Measurements from ENCODE around the gene SIRT7. TPM values are rescaled to one million over a fixed set of nuclear protein-coding genes. Genes with fewer than 3 reads are reported as not detected.

Gene SIRT7
- total RNA-seq, 6 donors from 2014 or later, result 35.7 to 87.0 (median 39.7) TPM

DNA sequence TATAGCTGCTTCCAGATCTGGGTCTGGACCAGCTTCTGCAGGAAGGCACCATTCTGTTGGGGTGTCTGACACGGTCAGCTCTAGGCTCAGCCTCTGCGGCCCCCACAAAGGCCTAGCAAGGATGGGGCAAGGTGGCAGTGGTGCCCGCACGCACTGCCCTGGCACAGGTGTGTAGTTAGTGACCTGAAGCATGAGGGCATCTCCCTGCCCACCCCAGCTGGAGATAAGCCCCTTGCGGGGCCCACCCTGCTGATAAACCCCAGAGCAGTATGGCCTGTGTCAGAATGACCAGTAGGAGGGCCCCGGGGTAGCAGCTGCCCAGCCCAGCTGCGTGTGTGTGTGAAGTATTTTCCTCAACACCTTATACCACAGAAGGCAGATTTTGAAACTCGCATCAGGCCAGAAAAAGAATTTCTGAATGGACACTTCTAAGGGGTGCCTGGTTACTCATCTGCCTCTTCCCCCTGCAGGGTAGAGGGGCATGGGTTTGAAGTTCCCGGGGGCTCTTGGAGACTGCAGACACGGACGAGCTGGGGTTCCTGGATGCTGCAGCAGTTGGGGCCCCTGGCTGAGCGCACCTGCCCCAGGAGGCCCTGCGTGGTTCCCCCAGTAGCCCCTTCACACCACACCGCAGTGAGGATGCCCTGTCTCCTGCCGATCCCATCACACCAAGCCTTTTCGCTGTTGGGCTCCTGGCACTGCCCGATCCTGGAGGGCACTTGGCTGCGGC lies 51.4 kb downstream of the SIRT7 start:
- 70 to 76% methylated on average over 10 to 18 of the region's 18 CpGs for WGBS, 2 donors
- peak in 1 of 2 donors; percentile 56 for DNase-seq
- Histone ChIP-seq H3K9me3 (no peaks in the 10 kb centered on the region), H3K27ac (peak overlapping the region; percentile 28 to 99 (median 68)), H3K4me1 (peaks cover 42 to 77% (median 45%) of the 10 kb centered on the region in 4 donors), H3K36me3 (peaks cover 14 to 67% (median 34%) of the 10 kb centered on the region in 4 donors), H3K4me3 (no peak overlapping the region), H3K27me3 (no peaks in the 10 kb centered on the region)
- no peak for ATAC-seq (ENCODE audit: low FRiP score in 2 of 2)
- TF ChIP-seq POLR2AphosphoS5 (IDR thresholded peaks at IDR 0.05) (no peak), POLR2A (IDR thresholded peaks at IDR 0.05) (peak in 1 of 4 donors; percentile 37), EP300 (IDR thresholded peaks at IDR 0.05) (no peak)
- TF ChIP-seq, protein P1, sequence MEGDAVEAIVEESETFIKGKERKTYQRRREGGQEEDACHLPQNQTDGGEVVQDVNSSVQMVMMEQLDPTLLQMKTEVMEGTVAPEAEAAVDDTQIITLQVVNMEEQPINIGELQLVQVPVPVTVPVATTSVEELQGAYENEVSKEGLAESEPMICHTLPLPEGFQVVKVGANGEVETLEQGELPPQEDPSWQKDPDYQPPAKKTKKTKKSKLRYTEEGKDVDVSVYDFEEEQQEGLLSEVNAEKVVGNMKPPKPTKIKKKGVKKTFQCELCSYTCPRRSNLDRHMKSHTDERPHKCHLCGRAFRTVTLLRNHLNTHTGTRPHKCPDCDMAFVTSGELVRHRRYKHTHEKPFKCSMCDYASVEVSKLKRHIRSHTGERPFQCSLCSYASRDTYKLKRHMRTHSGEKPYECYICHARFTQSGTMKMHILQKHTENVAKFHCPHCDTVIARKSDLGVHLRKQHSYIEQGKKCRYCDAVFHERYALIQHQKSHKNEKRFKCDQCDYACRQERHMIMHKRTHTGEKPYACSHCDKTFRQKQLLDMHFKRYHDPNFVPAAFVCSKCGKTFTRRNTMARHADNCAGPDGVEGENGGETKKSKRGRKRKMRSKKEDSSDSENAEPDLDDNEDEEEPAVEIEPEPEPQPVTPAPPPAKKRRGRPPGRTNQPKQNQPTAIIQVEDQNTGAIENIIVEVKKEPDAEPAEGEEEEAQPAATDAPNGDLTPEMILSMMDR (IDR thresholded peaks at IDR 0.05), result no peak

DNA sequence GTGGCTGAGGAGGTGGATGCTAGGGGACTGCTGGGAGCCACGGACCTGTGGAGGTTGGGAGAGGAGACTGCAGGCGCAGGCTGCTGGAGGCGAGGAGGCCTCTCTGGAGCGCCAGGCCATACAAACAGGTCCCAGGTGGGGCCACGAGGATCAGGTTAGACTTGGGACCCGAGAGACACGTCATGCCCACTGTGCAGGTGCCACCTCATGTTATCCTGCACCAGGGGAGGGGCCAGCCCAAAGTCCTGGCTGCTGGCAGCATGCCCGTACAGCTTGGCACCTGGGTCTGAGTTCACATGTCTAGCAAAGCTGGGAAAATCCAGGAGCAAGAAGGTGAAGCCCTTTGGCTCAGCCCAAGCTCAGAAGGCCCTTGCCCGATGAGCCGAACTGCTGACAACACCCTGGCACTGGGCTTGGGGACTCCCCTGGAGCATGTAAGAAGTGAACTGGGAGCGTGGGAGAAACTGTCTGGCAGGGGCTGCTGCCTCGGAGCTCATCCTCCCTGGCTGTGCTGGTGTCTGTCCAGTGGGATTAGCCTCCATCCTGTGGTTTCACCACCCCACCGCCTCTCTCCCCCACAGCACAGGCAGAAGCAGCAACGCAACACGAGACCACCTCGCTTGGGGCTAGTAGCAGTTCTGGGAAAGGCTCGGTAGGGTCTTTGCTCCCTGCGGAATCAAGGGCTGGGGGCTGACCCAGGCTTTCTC lies 52.1 kb downstream of the SIRT7 start:
- DNase-seq (peak in 1 of 2 donors; percentile 63), ATAC-seq (ENCODE audit: low FRiP score in 2 of 2) (no peak)
- Histone ChIP-seq H3K9me3 (no peaks in the 10 kb centered on the region), H3K36me3 (peaks cover 14 to 67% (median 34%) of the 10 kb centered on the region in 4 donors), H3K4me1 (peaks cover 43 to 77% (median 47%) of the 10 kb centered on the region in 4 donors), H3K27me3 (no peaks in the 10 kb centered on the region), H3K4me3 (no peak overlapping the region), H3K27ac (peak overlapping the region in 1 of 4 donors; percentile 97)
- TF ChIP-seq, protein P1 (IDR thresholded peaks at IDR 0.05), result no peak
- no peak for TF ChIP-seq POLR2A (IDR thresholded peaks at IDR 0.05)
- no peak for TF ChIP-seq POLR2AphosphoS5 (IDR thresholded peaks at IDR 0.05)
- TF ChIP-seq EP300 (IDR thresholded peaks at IDR 0.05), result no peak
- 85% methylated on average over 10 to 14 of the region's 18 CpGs for WGBS, 2 donors

DNA sequence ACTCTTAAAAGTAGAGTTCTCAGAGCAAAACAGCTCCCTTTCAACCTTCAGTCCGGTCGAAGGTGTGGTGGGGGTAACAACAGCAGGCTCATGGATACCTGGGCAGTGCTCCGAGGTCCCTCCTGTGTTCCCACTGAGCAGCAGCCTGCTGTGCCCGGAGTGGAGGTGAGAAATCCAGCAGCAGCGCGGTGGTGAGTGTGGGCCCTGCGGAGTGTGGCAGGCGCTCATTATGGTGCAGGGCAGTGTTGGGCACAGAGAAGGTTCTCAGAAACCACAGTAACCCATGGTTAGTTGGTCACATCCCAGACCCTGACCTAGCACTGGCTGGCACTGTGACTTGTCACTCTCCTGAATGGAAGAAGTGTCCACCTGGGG lies 52.6 kb downstream of the SIRT7 start:
- DNase-seq (peak in 1 of 2 donors; percentile 49), ATAC-seq (ENCODE audit: low FRiP score in 2 of 2) (no peak)
- Histone ChIP-seq H3K4me1 (peaks cover 43 to 76% (median 47%) of the 10 kb centered on the region in 4 donors), H3K36me3 (peaks cover 14 to 66% (median 34%) of the 10 kb centered on the region in 4 donors), H3K9me3 (no peaks in the 10 kb centered on the region), H3K4me3 (no peak overlapping the region), H3K27ac (no peak overlapping the region), H3K27me3 (no peaks in the 10 kb centered on the region)
- TF ChIP-seq EP300 (IDR thresholded peaks at IDR 0.05) (no peak), POLR2AphosphoS5 (IDR thresholded peaks at IDR 0.05) (no peak), POLR2A (IDR thresholded peaks at IDR 0.05) (no peak)
- TF ChIP-seq, protein P1 (IDR thresholded peaks at IDR 0.05), result no peak
- 94 to 95% methylated on average over 8 of the region's 8 CpGs for WGBS, 2 donors

DNA sequence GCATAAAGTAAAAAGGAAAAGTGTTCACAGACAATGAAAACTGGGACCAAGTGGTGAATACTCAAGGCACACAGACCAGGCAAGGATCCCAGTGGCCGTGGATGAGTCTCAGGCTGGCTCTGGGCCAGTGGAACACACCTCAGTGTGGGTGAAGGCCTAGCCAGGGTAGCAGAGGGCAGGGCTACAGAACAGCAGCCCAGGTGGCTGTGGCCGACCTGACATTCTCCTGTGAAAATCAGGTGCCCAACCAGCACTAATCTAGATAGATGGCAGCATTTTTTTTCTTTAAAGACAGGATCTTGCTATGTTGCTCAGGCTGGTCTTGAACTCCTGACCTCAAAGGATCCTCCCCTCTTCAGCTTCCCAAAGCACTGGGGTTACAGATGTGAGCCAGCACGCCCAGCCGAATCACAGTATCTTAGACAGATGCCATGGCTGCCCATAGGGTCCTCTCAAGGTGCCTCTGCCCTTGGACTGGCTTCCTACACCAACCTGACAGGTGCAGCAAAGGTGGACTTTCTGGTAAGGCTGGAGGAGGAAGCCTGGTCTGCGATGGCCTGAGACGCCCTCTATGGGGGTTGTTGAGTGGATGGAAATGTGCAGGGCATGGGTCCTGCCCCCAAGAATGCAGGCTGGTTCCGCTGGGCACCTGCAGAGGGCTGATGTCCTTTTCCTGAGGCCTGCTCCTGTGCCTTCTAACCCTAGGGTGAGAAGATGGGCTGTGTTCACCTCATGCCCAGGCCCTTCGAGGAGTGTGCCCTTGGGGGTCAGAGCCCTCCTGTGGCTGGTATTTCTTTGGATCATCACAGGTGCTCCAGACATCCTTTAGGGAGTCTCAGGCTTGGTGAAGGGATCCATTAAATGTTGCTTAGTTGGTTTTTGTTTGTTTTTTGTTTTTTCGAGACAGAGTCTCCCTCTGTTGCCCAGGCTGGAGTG lies 53.9 kb downstream of the SIRT7 start:
- Histone ChIP-seq H3K36me3 (peaks cover 8 to 54% (median 26%) of the 10 kb centered on the region in 4 donors), H3K27me3 (no peaks in the 10 kb centered on the region), H3K4me3 (no peak overlapping the region), H3K27ac (no peak overlapping the region), H3K9me3 (no peaks in the 10 kb centered on the region), H3K4me1 (peaks cover 37 to 70% (median 40%) of the 10 kb centered on the region in 4 donors)
- TF ChIP-seq POLR2A (IDR thresholded peaks at IDR 0.05) (no peak), POLR2AphosphoS5 (IDR thresholded peaks at IDR 0.05) (no peak), EP300 (IDR thresholded peaks at IDR 0.05) (no peak)
- TF ChIP-seq, protein P1 (IDR thresholded peaks at IDR 0.05), result no peak
- no peak for ATAC-seq (ENCODE audit: low FRiP score in 2 of 2)
- 65 to 84% methylated on average over 4 to 9 of the region's 9 CpGs for WGBS, 2 donors
- DNase-seq, result no peak

Data from upper lobe of left lung (tissue), 6 donors.